Neutrophil (primary cell): ENCODE results near the gene NR3C1.
A peak's percentile ranks its signal among the peaks of the same experiment; 100 is the strongest.

ENCODE experiments used
- H3K27ac ChIP-seq: fragments of 200-600 bp; sonication (generic); 2 replicates; pipeline ENCODE4 v1.5.1; 2016; ENCODE audit warnings: mild to moderate bottlenecking, moderate library complexity
- H3K27me3 ChIP-seq: fragments of 200-600 bp; sonication (generic); 2 replicates; pipeline ENCODE4 v1.6.0; 2016; ENCODE audit warnings: mild to moderate bottlenecking
- H3K36me3 ChIP-seq: fragments of 200-600 bp; sonication (generic); 2 replicates; pipeline ENCODE4 v1.5.1; 2017
- H3K4me1 ChIP-seq, 2 experiments: fragments of 200-600 bp in 1 of 2; sonication (generic) in 1 of 2; 1 replicate in 1 of 2; 2 replicates in 1 of 2; pipeline versions ENCODE4 v1.5.1 to v1.6.1; 2013 to 2016; ENCODE audit warnings: low read depth in 1 of 2, low read length in 1 of 2, mild to moderate bottlenecking in 1 of 2, moderate library complexity in 1 of 2; ENCODE audit not compliant: control insufficient read depth in 1 of 2, insufficient read depth in 1 of 2
- H3K4me3 ChIP-seq, 2 experiments: fragments of 200-600 bp in 1 of 2; sonication (generic) in 1 of 2; 1 replicate in 1 of 2; 2 replicates in 1 of 2; pipeline ENCODE4 v1.5.1; 2013 to 2016; ENCODE audit warnings: low read depth in 1 of 2, low read length in 1 of 2, mild to moderate bottlenecking in 1 of 2, moderate library complexity in 1 of 2
- H3K9me3 ChIP-seq: fragments of 200-600 bp; sonication (generic); 2 replicates; pipeline ENCODE4 v1.5.1; 2016
- CTCF ChIP-seq: fragments of 200-600 bp; sonication (generic); IDR thresholded peaks from 2 replicates; pipeline ENCODE4 v1.5.1; 2016; ENCODE audit warnings: antibody characterized with exemption

NR3C1 gene

GRCh38 chr5:143318270-143318669 is 85.2 kb downstream of the NR3C1 start:
- Histone ChIP-seq H3K27me3 (no peaks in the 10 kb centered on the region), H3K4me3 (no peak overlapping the region), H3K9me3 (no peaks in the 10 kb centered on the region), H3K36me3 (peaks cover 7% of the 10 kb centered on the region), H3K27ac (no peak overlapping the region), H3K4me1 (peaks cover 9 to 19% of the 10 kb centered on the region in 2 experiments)
- no peak for TF ChIP-seq CTCF

DNA sequence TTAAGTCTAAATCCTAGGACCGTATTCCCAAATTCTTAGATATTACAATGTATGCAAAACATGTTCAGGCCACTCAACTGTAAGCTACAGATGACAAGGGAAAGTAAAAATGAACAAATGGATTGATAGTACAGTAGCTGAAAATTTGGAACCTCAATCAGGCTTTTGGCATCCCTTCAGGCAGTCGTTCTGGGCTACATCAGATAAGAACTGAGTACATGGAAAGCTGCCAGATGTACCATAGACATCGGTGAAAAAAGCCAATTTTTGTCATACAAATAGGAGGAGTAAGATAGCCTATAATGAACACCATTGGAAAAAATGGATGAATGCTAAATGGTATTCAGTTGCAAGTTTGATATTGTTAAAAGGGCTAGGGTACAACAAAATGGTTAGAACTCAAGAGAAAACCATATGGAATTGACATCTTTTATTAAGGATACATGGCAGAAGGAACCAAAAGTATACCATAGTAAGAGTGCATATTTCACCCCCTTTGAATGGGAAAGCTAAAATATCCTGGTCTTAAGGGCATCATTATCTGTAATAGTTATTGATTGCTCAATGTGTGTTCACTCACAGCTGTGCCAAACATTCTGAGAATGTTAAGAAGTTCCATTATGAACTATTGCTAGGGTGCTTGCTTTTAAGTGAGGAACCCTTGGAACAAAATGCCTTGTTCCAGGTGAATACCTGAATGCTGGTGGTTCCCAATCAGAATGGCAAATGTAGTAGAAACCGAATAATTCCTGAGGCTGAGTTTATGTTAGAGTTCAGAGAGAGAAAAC is 86.4 kb downstream of the NR3C1 start:
- peaks cover 0 to 8% of the 10 kb centered on the region in 2 experiments for H3K4me1 ChIP-seq
- no peaks in the 10 kb centered on the region for H3K27me3 ChIP-seq
- no peaks in the 10 kb centered on the region for H3K9me3 ChIP-seq
- H3K27ac ChIP-seq: peak overlapping the region; percentile 5
- no peak for TF ChIP-seq CTCF
- no peak overlapping the region for H3K4me3 ChIP-seq
- peaks cover 19% of the 10 kb centered on the region for H3K36me3 ChIP-seq

DNA sequence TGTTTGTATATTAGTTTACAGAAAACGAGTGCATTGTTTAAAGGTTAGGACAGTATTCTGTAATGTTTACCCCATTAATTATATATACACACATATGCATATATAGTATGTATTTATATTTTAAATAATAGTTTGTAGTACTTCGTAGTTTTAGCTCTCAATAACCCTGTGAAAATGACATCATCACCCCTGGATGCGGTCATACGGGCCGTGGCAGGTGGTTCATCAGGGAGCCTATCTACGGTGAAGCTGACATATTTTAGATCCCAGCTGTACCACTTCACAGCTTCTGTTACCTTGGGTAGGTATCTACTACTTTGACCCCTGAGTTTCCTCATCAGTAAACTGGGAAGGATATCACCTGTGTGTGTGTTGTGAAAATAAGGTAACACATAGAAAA is 87.1 kb downstream of the NR3C1 start:
- TF ChIP-seq CTCF: no peak
- Histone ChIP-seq H3K4me1 (peaks cover 0 to 7% of the 10 kb centered on the region in 2 experiments), H3K27ac (peak overlapping the region; percentile 5)

GRCh38 chr5:143315929-143316328 is 87.6 kb downstream of the NR3C1 start:
- no peak for TF ChIP-seq CTCF
- H3K4me3 ChIP-seq: no peak overlapping the region
- no peak overlapping the region for H3K27ac ChIP-seq
- H3K9me3 ChIP-seq: no peaks in the 10 kb centered on the region
- peaks cover 29% of the 10 kb centered on the region for H3K36me3 ChIP-seq
- H3K27me3 ChIP-seq: no peaks in the 10 kb centered on the region
- peaks cover 0 to 7% of the 10 kb centered on the region in 2 experiments for H3K4me1 ChIP-seq

More for the DNA sequence above, 87.1 kb downstream of the NR3C1 start:
- Histone ChIP-seq H3K4me3 (no peak overlapping the region), H3K27me3 (no peaks in the 10 kb centered on the region), H3K36me3 (peaks cover 26% of the 10 kb centered on the region), H3K9me3 (no peaks in the 10 kb centered on the region)

DNA sequence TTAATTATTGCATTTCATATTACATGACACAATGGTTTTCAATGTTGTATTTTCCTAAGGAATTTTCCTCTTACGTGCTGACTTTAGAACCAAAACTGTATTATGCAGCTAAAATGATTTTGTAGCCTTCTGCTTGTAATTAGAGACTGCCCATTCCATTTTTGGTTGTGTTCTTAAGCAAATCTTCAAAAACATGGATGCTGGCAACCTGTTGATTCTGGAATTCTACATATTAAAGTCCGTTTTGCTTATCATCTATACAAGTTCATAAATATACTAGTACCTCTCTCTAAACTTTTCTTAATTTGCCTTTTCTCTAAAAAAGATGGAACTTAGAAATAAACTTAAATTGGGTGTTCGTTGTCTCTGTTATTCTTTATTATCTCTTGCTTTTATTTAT is 88.3 kb downstream of the NR3C1 start:
- Histone ChIP-seq H3K27ac (no peak overlapping the region), H3K4me1 (peaks cover under 1 to 7% of the 10 kb centered on the region in 2 experiments), H3K36me3 (peaks cover 36% of the 10 kb centered on the region), H3K4me3 (no peak overlapping the region), H3K9me3 (no peaks in the 10 kb centered on the region), H3K27me3 (no peaks in the 10 kb centered on the region)
- TF ChIP-seq CTCF: no peak
